ENCODE results near the gene FTCD. TPM values are rescaled to one million over a fixed set of nuclear protein-coding genes. Genes with fewer than 3 reads are reported as not detected.

FTCD gene
- total RNA-seq, 2 experiments from 2014 or later = 0.06 to 1.1 TPM

DNA sequence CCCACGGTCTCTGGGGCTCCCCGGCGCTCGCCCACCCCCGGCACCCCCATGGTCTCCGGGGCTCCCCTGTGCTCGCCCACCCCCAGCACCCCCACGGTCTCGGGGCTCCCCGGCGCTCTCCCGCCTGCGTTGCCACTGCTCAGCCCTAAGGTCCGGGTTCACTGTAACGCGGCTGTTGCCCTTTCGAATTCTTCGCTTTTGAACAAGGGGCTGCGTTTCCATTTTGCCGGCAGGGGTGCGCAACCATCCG is 5.2 kb upstream of the FTCD start:
- TF ChIP-seq EZH2phosphoT487 (IDR thresholded peaks at IDR 0.05; ENCODE audit: borderline replicate concordance, low read depth, low read length) = no peak
- TF ChIP-seq, protein P1, sequence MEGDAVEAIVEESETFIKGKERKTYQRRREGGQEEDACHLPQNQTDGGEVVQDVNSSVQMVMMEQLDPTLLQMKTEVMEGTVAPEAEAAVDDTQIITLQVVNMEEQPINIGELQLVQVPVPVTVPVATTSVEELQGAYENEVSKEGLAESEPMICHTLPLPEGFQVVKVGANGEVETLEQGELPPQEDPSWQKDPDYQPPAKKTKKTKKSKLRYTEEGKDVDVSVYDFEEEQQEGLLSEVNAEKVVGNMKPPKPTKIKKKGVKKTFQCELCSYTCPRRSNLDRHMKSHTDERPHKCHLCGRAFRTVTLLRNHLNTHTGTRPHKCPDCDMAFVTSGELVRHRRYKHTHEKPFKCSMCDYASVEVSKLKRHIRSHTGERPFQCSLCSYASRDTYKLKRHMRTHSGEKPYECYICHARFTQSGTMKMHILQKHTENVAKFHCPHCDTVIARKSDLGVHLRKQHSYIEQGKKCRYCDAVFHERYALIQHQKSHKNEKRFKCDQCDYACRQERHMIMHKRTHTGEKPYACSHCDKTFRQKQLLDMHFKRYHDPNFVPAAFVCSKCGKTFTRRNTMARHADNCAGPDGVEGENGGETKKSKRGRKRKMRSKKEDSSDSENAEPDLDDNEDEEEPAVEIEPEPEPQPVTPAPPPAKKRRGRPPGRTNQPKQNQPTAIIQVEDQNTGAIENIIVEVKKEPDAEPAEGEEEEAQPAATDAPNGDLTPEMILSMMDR (conservative IDR thresholded peaks at IDR 0.05; ENCODE audit: low read length) = no peak
- intact Hi-C loops (cut with micrococcal nuclease; ENCODE audit: unreplicated experiment) = no loop called here
- peaks cover 3% of the 10 kb centered on the region; the same call in 1 of the 2 replicates for H3K9me3 ChIP-seq (ENCODE audit: low read length)
- no peak overlapping the region for H2AFZ ChIP-seq (ENCODE audit: low read length)
- ChIA-PET CTCF (ENCODE audit: unreplicated experiment) (no interaction called here), POLR2A (no interaction called here)
- H3K4me1 ChIP-seq (ENCODE audit: insufficient read depth, low read length, poor library complexity, severe bottlenecking) = no peaks in the 10 kb centered on the region
- no peak for DNase-seq (ENCODE audit: low spot score)
- no peaks in the 10 kb centered on the region for H3K79me2 ChIP-seq (ENCODE audit: insufficient read depth, low read depth, low read length)
- no peak overlapping the region for H3K4me2 ChIP-seq (ENCODE audit: low read length)
- H3K27ac ChIP-seq (ENCODE audit: low read depth, low read length, poor library complexity, severe bottlenecking) = no peak overlapping the region
- H3K36me3 ChIP-seq (ENCODE audit: insufficient read depth, low read length) = no peaks in the 10 kb centered on the region
- H3K4me3 ChIP-seq (ENCODE audit: low read depth, low read length, poor library complexity, severe bottlenecking) = no peak overlapping the region
- no peaks in the 10 kb centered on the region for H4K20me1 ChIP-seq (ENCODE audit: insufficient read depth, low read length)
- no TSS peak for BruUV-seq (replicated peaks)
- no peaks in the 10 kb centered on the region for H3K9me2 ChIP-seq (ENCODE audit: insufficient read depth, low read length)

DNA sequence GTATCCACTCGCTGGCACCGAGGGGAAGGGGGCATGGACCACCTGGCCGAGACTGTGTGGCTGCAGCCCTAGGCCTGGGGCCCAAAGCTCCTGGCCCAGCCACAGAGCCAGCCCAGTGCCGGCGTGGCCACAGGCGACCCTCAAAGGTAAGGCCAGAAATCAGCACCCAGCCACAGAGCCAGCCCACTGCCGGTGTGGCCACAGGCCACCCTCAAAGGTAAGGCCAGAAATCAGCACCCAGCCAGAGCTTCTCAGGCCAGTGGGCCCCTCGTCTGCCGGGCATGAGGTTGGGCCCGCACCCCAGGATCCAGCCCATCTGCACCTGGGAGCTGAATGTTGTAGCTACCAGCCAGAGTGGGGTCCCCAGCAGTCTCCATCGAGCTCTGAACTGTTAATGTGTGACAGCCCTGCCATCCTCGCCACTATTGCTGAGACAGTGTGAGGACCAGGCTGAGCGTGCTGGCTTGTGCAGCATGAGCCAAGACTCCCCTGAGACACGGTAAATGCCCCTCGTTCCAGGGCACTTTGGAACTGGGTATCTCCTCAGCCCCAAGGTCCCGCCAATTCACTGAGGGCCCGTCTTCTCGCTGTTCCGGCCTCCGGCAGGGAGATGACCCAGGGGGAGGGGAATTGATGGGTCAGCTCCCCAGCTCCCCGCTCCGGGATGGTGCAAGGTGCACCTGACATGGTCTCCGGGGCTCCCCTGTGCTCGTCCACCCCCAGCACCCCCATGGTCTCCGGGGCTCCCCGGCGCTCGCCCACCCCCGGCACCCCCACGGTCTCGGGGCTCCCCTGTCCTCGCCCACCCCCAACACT is 4.7 kb upstream of the FTCD start:
- no peaks in the 10 kb centered on the region for H3K4me1 ChIP-seq (ENCODE audit: insufficient read depth, low read length, poor library complexity, severe bottlenecking)
- ChIA-PET POLR2A (no interaction called here), CTCF (ENCODE audit: unreplicated experiment) (no interaction called here)
- no peak overlapping the region for H3K4me2 ChIP-seq (ENCODE audit: low read length)
- H2AFZ ChIP-seq (ENCODE audit: low read length) = no peak overlapping the region
- DNase-seq (ENCODE audit: low spot score) = no peak
- no peaks in the 10 kb centered on the region for H3K9me2 ChIP-seq (ENCODE audit: insufficient read depth, low read length)
- BruUV-seq (replicated peaks) = no TSS peak
- H3K4me3 ChIP-seq (ENCODE audit: low read depth, low read length, poor library complexity, severe bottlenecking) = no peak overlapping the region
- H3K9me3 ChIP-seq (ENCODE audit: low read length) = peaks cover 3% of the 10 kb centered on the region; the same call in 1 of the 2 replicates
- no peaks in the 10 kb centered on the region for H4K20me1 ChIP-seq (ENCODE audit: insufficient read depth, low read length)
- H3K36me3 ChIP-seq (ENCODE audit: insufficient read depth, low read length) = no peaks in the 10 kb centered on the region
- intact Hi-C loops (cut with micrococcal nuclease; ENCODE audit: unreplicated experiment) = no loop called here
- H3K79me2 ChIP-seq (ENCODE audit: insufficient read depth, low read depth, low read length) = no peaks in the 10 kb centered on the region
- no peak for TF ChIP-seq EZH2phosphoT487 (IDR thresholded peaks at IDR 0.05; ENCODE audit: borderline replicate concordance, low read depth, low read length)
- TF ChIP-seq, protein P1 (conservative IDR thresholded peaks at IDR 0.05; ENCODE audit: low read length) = no peak
- H3K27ac ChIP-seq (ENCODE audit: low read depth, low read length, poor library complexity, severe bottlenecking) = no peak overlapping the region

DNA sequence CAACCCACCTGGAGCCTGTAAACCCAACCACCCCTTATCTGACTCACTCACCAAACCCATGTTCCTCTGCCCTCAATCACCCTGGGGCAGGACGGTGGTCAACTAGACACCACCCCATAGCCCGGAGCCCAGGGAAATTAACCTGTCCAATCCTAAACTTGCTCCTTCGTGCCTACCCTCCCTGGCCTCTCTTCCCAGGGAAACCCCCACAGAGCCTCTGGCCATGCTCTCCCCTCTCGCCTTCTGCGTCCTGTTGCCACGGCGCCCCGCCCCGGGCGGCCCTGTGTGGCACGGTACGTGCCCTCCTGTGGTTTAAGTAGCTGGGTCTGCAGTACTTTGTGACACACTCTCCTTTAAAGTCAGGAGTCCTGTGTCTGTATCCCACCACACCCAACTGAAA is 4.0 kb upstream of the FTCD start:
- Histone ChIP-seq H3K9me3 (ENCODE audit: low read length) (peaks cover 3% of the 10 kb centered on the region; the same call in 1 of the 2 replicates), H3K27ac (ENCODE audit: low read depth, low read length, poor library complexity, severe bottlenecking) (no peak overlapping the region), H3K36me3 (ENCODE audit: insufficient read depth, low read length) (no peaks in the 10 kb centered on the region), H3K4me2 (ENCODE audit: low read length) (no peak overlapping the region), H3K79me2 (ENCODE audit: insufficient read depth, low read depth, low read length) (no peaks in the 10 kb centered on the region), H3K4me3 (ENCODE audit: low read depth, low read length, poor library complexity, severe bottlenecking) (no peak overlapping the region), H4K20me1 (ENCODE audit: insufficient read depth, low read length) (no peaks in the 10 kb centered on the region), H3K4me1 (ENCODE audit: insufficient read depth, low read length, poor library complexity, severe bottlenecking) (no peaks in the 10 kb centered on the region), H2AFZ (ENCODE audit: low read length) (no peak overlapping the region), H3K9me2 (ENCODE audit: insufficient read depth, low read length) (no peaks in the 10 kb centered on the region)
- BruUV-seq (replicated peaks) = no TSS peak
- no peak for DNase-seq (ENCODE audit: low spot score)
- TF ChIP-seq EZH2phosphoT487 (IDR thresholded peaks at IDR 0.05; ENCODE audit: borderline replicate concordance, low read depth, low read length) = no peak
- TF ChIP-seq, protein P1 (conservative IDR thresholded peaks at IDR 0.05; ENCODE audit: low read length) = no peak
- POLR2A ChIA-PET = no interaction called here
- intact Hi-C loops (cut with micrococcal nuclease; ENCODE audit: unreplicated experiment) = no loop called here
- CTCF ChIA-PET (ENCODE audit: unreplicated experiment) = no interaction called here
